Loucy (cell line): ENCODE measurements around the gene ANO9.
"Not testable (repeated sequence)": the region's sequence is repeated elsewhere in the genome, so short reads cannot be mapped to it uniquely, and the experiment has no call there.

Experiments used
- H2AFZ ChIP-seq: fragments of 200-600 bp; sonication (generic); 2 replicates; pipeline ENCODE4 v1.6.0; 2016; ENCODE audit warnings: antibody characterized with exemption, mild to moderate bottlenecking, low read length, moderate library complexity
- H3F3A ChIP-seq: fragments of 200-600 bp; 2 replicates; pipeline ENCODE4 v1.6.0; 2016; ENCODE audit warnings: antibody characterized with exemption, low read depth, mild to moderate bottlenecking
- H3K27me3 ChIP-seq: fragments of 200-600 bp; sonication (generic); 2 replicates; pipeline ENCODE4 v1.6.1; 2014; ENCODE audit warnings: low read length, mild to moderate bottlenecking; ENCODE audit not compliant: insufficient read depth, poor library complexity, severe bottlenecking
- H3K36me3 ChIP-seq: fragments of 200-600 bp; sonication (generic); 2 replicates; pipeline ENCODE4 v1.6.1; 2016; ENCODE audit warnings: low read length; ENCODE audit not compliant: insufficient read depth
- H3K4me1 ChIP-seq: fragments of 200-600 bp; sonication (generic); 2 replicates; pipeline ENCODE4 v1.5.1; 2014; ENCODE audit warnings: low read length, mild to moderate bottlenecking; ENCODE audit not compliant: insufficient read depth, poor library complexity, severe bottlenecking
- H3K4me2 ChIP-seq: fragments of 200-600 bp; sonication (generic); 2 replicates; pipeline ENCODE4 v1.6.0; 2014; ENCODE audit warnings: antibody characterized with exemption, low read length, low read depth, mild to moderate bottlenecking; ENCODE audit not compliant: poor library complexity, severe bottlenecking
- H3K4me3 ChIP-seq: fragments of 200-600 bp; sonication (generic); 2 replicates; pipeline ENCODE4 v1.5.1; 2014; ENCODE audit warnings: low read length, mild to moderate bottlenecking, mixed read lengths; ENCODE audit not compliant: poor library complexity, severe bottlenecking
- H3K79me2 ChIP-seq: fragments of 200-600 bp; sonication (generic); 2 replicates; pipeline ENCODE4 v1.6.1; 2014; ENCODE audit warnings: low read length; ENCODE audit not compliant: insufficient read depth
- H3K9ac ChIP-seq: fragments of 200-600 bp; sonication (generic); 2 replicates; pipeline ENCODE4 v1.6.0; 2014; ENCODE audit warnings: mild to moderate bottlenecking, low read depth, low read length, moderate library complexity; ENCODE audit not compliant: poor library complexity, severe bottlenecking
- H3K9me2 ChIP-seq: fragments of 200-600 bp; sonication (generic); replicated peaks from 2 replicates; pipeline ENCODE4 v1.6.1; 2016; ENCODE audit warnings: low read depth, low read length, mixed read lengths
- H3K9me3 ChIP-seq: fragments of 200-600 bp; sonication (generic); 2 replicates; pipeline ENCODE4 v1.6.1; 2014; ENCODE audit warnings: mild to moderate bottlenecking, antibody characterized with exemption, low read length, low read depth; ENCODE audit not compliant: insufficient read depth
- H4K20me1 ChIP-seq: fragments of 200-600 bp; sonication (generic); 2 replicates; pipeline ENCODE4 v1.6.0; 2014; ENCODE audit warnings: antibody characterized with exemption, low read length, mild to moderate bottlenecking; ENCODE audit not compliant: insufficient read depth, poor library complexity, severe bottlenecking
- CTCF ChIP-seq: fragments of 200-600 bp; sonication (generic); conservative IDR thresholded peaks from 2 replicates; pipeline ENCODE4 v1.5.1; 2014; ENCODE audit warnings: mild to moderate bottlenecking, antibody characterized with exemption, low read length
- EZH2phosphoT487 ChIP-seq: fragments of 200-600 bp; IDR thresholded peaks from 2 replicates; pipeline ENCODE4 v1.6.1; 2018; ENCODE audit warnings: antibody characterized with exemption, mild to moderate bottlenecking, moderate library complexity, borderline replicate concordance

The ANO9 gene

GRCh38 chr11:414318-414857 is 27.4 kb downstream of the ANO9 start:
- Histone ChIP-seq H3F3A (no peaks in the 10 kb centered on the region; the same call in 1 of the 2 replicates), H3K9me2 (no peaks in the 10 kb centered on the region), H3K4me2 (peak overlapping the region; percentile 92), H3K4me1 (peaks cover 37% of the 10 kb centered on the region), H2AFZ (no peak overlapping the region), H3K36me3 (no peaks in the 10 kb centered on the region), H3K4me3 (peak overlapping the region; percentile 96), H3K9ac (peak overlapping the region; percentile 96), H3K79me2 (peaks cover 22% of the 10 kb centered on the region), H3K9me3 (no peaks in the 10 kb centered on the region), H3K27me3 (no peaks in the 10 kb centered on the region), H4K20me1 (peaks cover 9% of the 10 kb centered on the region)
- TF ChIP-seq CTCF (no peak), EZH2phosphoT487 (no peak)

DNA sequence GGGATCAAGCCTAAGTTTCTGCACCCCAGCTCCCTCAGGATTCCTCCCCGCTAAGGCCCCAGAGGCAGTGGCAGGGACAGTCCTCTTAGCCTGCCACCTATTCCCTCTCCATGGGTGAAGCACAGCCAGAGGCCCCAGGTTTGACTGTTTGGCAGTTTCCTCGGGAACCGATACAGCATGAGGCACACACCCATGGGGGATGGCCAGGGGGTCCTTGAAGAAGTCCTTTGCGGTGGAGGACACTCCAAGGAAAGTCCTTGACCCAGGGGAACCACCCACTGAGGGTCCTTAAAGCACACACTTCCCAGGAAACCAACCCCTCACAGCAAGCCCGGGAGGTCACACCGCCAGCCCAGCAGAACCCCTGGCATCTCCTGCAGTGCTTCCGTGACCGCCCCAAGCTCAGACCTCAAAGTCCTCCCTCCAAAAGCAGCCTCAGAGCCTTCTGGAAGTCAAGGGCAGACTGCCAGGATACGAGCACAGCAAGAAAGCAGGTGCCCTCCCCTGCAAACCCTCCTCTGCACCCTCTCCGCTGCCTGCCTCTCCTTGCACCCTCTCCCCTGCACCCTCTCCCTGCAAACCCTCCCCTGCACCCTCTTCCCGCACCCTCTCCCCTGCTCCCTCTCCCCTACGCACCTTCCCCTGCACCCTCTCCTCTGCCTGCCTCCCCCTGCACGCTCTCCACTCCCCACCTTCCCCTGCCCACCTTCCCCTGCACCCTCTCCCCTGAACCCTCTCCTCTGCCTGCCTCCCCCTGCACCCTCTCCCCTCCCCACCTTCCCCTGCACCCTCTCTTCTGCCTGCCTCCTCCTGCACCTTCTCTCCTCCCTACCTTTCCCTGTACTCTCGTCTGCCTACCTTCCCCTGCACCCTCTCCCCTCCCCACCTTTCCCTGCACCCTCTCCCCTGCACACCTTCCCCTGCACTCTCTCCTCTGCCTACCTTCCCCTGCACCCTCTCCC is 28.4 kb downstream of the ANO9 start:
- Histone ChIP-seq H2AFZ (no peak overlapping the region), H3K9me2 (no peaks in the 10 kb centered on the region), H3K4me3 (peak overlapping the region; percentile 96), H4K20me1 (peaks cover 9% of the 10 kb centered on the region), H3K27me3 (no peaks in the 10 kb centered on the region), H3K79me2 (peaks cover 22% of the 10 kb centered on the region), H3K4me1 (peaks cover 47% of the 10 kb centered on the region), H3K4me2 (peak overlapping the region; percentile 92), H3K36me3 (no peaks in the 10 kb centered on the region), H3K9me3 (no peaks in the 10 kb centered on the region), H3K9ac (peak overlapping the region; percentile 96), H3F3A (no peaks in the 10 kb centered on the region; the same call in 1 of the 2 replicates)
- no peak for TF ChIP-seq CTCF
- no peak for TF ChIP-seq EZH2phosphoT487

- Histone ChIP-seq H3K27me3 (no peaks in the 10 kb centered on the region), H3K4me1 (peaks cover 55% of the 10 kb centered on the region), H3K36me3 (no peaks in the 10 kb centered on the region), H3K4me2 (peak overlapping the region; percentile 92), H3K9me3 (no peaks in the 10 kb centered on the region), H4K20me1 (peaks cover 9% of the 10 kb centered on the region), H2AFZ (no peak overlapping the region), H3K9me2 (no peaks in the 10 kb centered on the region), H3K4me3 (peak overlapping the region; percentile 96), H3K9ac (peak overlapping the region; percentile 96), H3K79me2 (peaks cover 22% of the 10 kb centered on the region), H3F3A (no peaks in the 10 kb centered on the region; the same call in 1 of the 2 replicates)
- TF ChIP-seq EZH2phosphoT487 (no peak), CTCF (no peak)
Measured at GRCh38 chr11:412641-413119, 29.1 kb downstream of the ANO9 start.

DNA sequence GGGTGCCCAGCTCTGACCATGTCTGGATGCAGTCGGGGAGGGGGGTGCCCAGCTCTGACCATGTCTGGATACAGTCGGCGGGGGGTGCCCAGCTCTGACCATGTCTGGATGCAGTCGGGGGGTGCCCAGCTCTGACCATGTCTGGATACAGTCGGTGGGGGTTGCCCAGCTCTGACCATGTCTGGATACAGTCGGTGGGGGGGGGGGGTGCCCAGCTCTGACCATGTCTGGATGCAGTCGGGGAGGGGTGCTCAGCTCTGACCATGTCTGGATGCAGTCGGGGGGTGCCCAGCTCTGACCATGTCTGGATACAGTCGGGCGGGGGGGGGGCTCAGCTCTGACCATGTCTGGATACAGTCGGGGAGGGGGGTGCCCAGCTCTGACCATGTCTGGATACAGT is 30.3 kb downstream of the ANO9 start:
- not testable (repeated sequence) for H4K20me1 ChIP-seq, H3K4me2 ChIP-seq, H3F3A ChIP-seq, H3K9ac ChIP-seq, H3K27me3 ChIP-seq, H3K9me3 ChIP-seq, H3K9me2 ChIP-seq, H3K4me3 ChIP-seq, H2AFZ ChIP-seq, H3K36me3 ChIP-seq
- Histone ChIP-seq H3K4me1 (peaks cover 60% of the 10 kb centered on the region), H3K79me2 (peaks cover 22% of the 10 kb centered on the region)

GRCh38 chr11:410711-411110 is 31.1 kb downstream of the ANO9 start:
- not testable (repeated sequence) for H3K9me2 ChIP-seq, H3K27me3 ChIP-seq, H3K4me2 ChIP-seq, H3K9ac ChIP-seq, H3K9me3 ChIP-seq, H2AFZ ChIP-seq, H3F3A ChIP-seq, H3K4me3 ChIP-seq, H3K36me3 ChIP-seq
- Histone ChIP-seq H4K20me1 (peaks cover 12% of the 10 kb centered on the region), H3K79me2 (peaks cover 22% of the 10 kb centered on the region), H3K4me1 (peaks cover 60% of the 10 kb centered on the region)
